HG02885 (cell line): Measurements from ENCODE around the gene FUZ.
A peak's percentile ranks its signal among the peaks of the same experiment; 100 is the strongest.

Experiments
- ATAC-seq: cut with Tn5 transposase; IDR thresholded peaks from one replicate; pipeline ENCODE4 v1.9.1; 2021; ENCODE audit warnings: mild to moderate bottlenecking; ENCODE audit not compliant: unreplicated experiment, poor library complexity

Gene FUZ, protein sequence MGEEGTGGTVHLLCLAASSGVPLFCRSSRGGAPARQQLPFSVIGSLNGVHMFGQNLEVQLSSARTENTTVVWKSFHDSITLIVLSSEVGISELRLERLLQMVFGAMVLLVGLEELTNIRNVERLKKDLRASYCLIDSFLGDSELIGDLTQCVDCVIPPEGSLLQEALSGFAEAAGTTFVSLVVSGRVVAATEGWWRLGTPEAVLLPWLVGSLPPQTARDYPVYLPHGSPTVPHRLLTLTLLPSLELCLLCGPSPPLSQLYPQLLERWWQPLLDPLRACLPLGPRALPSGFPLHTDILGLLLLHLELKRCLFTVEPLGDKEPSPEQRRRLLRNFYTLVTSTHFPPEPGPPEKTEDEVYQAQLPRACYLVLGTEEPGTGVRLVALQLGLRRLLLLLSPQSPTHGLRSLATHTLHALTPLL

DNA sequence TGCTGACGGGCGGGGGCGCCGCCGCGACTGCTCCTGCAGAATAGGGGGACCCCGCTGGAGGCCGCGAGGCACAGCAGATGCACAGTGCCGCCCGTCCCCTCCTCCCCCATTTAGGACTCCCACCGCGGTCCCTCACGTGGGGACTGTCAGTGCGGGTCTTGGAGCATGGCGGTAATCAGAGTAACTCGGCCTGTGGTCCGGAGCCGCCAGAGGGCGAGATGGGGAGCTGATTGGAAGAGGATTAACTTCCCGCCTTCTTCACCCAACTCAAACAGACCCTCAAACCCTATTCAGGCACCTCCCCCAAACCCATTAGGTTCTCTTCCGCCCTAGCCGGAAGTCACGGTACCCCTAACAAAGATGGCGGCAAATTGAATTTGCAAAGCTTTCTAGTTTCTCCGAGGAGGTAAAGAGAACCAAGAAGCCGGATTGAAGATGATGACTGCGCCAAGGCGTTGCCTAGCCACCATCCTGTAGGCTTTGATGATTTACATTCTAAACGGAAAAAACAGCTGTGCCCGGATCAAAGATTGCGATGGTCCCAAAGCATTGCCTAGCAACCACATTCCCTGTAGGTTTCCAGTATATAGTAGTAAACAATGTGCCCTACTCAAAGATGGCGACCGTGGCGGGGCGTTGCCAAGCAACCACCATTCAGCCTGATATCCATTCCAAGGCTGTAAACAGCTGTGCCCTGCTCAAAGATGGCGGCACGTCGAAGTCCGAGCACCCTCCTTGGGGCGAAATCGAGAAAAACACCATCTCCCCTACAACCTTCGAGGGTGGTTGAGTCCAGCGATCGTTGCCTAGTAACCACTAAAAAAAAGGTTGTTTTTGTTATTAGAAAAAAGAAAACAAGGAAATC, at the start of gene FUZ:
Gene FUZ, minus strand, starts transcription at position 296 of the 865 bp plus-strand sequence. Its CDS starts 186 bp downstream, at position 110.
- ATAC-seq = peak; percentile 58

DNA sequence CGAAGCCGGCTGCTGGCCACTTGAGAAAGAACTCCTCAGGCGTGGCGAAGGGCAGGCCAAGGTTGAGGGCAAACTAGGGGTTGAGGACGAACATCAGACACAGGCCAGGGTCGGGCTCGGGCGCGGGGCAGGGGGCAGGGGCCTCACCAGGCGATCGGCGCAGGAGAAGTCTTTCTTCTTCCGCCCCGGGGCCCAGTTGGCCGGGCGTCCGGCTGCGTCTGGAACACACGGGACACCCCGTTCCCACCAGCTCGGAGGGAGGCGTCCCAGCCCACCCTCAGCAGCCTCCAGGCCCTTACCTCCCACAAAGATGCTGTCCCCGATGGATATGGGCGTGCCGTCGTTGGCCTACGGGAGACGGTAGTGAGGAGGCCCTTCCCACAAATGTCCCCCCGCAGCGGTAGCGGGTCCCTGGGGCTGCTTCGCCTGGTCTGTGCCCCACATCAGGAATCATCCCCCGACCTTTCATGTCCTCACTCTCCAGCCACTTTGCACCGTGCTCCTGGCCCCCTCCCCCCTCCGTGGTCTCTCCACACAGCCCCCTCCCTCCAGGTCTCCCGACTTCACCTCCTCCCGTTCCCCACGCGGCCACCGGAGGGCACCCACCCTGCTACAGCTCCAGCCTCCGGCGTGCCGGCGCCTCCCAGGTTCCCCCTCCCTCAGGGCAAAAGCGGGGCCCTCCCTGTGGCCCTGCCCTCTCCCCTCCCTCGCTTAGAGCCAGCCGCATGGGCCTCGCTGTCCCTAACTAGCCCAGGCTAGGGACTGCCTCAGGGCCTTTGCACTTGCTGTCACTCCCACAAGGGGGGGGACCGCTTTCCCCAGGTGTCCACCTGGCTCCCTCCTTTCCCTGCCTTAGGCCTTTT, 49.5 kb upstream of the FUZ start:
- no peak for ATAC-seq

DNA sequence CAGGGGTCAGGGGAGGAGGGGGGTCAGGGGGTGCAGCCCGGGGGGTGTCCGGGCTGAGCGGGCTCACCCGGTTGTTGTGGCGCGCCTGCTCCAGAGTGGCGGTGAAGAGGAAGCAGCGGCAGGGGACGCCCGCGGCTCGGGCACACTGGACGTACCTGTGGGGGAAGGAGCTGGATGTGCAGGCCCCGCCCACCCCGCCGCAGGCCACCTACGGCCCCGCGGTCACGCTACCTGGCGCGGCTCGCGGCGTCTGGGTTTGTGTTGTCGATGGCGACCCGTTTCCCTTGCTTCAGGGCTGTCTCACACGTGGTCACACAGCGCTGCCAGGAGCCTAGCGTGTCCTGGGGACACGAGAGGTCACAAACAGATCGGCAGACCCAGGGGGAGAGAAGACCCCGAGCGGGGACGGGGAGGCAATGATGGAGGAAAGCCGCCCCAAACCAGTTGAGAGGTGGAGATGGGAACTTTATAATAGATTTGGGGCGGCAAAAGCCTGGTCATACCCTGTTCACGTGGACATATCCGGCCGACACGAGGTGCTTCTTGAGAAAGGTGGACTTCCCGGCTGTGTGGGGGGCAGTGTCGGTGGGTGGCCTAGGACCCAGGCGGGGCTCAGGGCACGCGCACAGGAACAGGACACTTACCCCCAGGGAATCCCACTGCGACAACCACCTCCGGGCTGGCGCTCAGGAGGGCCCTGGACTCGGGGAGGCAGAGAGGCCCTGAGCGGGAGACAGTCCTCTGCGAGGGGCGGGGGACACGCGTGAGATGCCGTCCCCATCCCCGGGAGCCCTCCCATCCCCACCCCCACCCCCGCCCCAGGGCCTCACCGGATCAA, 48.7 kb upstream of the FUZ start:
- ATAC-seq = no peak

DNA sequence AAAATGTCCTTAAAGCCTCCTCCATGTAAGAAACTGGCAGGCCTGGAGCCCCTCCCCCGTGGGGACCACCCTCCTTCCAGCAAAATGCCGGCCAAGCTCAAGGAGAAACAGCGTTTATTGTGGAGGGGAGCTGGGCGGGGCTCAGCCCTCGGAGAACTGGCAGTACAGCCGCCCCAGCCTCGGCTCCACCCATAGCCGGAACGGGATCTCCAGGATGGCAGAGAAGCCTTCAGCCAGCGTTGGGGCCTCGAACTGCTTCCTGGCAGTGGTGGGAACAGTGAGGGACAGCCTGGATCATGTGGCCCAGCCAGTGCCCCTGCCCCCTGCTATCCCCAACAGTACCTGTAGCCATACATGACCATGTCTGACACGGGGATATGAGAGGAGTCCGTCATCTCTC, 48.0 kb upstream of the FUZ start:
- ATAC-seq = no peak

DNA sequence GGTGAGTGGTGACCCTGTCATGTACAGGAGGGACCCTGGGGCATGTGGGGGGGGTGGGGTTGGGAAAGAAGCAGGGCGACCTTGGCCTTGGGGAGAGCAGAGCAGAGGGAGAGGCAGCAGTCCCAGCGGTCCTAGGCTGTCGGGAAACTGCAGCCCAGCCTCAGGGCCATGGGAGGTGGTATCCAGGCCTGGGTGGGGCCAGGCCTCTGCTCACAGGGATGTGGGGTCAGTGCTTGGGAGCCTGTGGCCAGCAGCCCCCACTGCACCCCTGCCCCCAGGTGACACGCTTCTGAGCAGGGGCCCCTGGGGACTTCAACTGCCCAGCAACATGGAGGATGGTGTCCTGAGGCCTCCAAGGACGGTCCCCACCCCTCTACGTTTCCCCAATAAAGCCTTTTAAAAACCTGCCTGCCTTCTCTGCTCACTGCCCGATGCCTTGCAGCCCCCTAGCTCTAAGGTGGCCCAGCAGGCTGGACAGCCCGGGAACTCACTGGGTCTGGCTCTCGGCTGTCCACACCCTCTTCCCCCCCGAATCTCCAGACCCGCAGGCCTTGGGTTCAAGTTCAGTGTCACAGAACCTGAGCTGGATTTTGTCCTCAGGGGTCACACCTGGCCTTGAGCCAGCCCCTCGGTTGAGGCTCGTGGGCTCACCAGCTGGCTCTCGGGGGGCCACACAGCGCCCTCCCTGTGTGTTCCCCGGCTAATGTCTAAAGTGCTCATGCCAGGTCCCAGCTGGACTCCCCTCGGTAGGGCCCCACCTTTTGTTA, 47.4 kb upstream of the FUZ start:
- ATAC-seq = no peak

- ATAC-seq = no peak
Measured at GRCh38 chr19:49859682-49860335, 46.7 kb upstream of the FUZ start.

- ATAC-seq = no peak
Measured at GRCh38 chr19:49858088-49858985, 45.2 kb upstream of the FUZ start.

GRCh38 chr19:49857838-49858087, 44.7 kb upstream of the FUZ start:
- ATAC-seq = no peak

GRCh38 chr19:49857061-49857837, 44.2 kb upstream of the FUZ start:
- no peak for ATAC-seq

GRCh38 chr19:49856574-49857021, 43.5 kb upstream of the FUZ start:
- ATAC-seq = no peak

- ATAC-seq = no peak
Measured at GRCh38 chr19:49855676-49856573, 42.8 kb upstream of the FUZ start.

DNA sequence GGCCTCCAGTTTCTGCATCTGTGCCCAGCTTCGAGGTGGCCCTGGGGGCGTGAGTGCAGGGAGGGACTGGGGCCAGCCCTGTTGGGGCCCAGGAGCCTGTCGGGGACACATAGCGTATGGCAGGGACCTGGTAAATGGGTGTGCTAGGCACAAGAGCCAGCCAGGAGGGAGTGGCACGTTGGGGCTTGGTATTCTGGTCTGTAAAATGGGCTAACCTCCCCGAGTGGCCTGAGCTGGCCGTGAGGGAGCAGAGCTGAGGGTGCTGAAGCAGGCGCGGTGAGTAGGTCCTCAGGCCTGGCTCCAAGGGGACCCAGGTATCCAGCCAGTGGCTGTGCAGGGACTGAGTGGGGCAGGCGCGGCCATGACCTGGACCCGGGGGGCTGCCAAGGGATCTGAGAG, 42.2 kb upstream of the FUZ start:
- ATAC-seq = no peak

- ATAC-seq = no peak
Measured at GRCh38 chr19:49854378-49855263, 41.5 kb upstream of the FUZ start.

- ATAC-seq = no peak
Measured at GRCh38 chr19:49853852-49854377, 40.8 kb upstream of the FUZ start.
